ENCODE results near the gene SEBOX. TPM values are rescaled to one million over a fixed set of nuclear protein-coding genes. Genes with fewer than 3 reads are reported as not detected.

SEBOX gene
- total and polyA plus RNA-seq, 2 experiments from 2014 or later, result not detected

DNA sequence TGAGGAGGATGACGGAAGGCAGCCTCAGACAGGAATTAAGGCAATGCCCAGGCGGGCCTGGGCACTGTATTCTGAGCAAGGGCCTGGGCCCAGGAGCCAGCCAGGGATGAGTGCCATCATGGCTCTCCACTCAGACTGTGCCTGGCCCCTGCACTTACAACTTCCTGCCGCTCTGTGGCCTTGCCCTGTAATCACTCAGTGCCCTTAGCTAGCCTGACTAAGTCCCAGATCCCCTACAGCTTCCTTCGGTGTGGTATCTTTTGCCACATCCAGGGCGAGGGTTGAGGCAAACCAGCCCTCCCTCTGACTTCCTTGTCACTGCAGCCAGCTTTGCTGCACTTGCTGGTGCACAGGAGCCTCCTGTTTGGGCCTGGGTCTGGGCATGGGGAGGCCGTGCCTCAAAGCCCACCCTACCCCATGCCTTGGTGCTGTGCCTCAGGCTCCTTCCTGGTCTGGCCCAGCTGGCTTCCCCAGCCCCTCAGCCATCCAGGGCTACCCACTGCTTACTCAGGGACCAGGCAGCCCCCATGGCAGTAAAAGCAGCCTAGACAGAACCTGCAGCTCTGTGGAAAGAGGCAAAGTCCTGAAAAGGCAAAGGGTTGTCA, 31.7 kb upstream of the SEBOX start:
- Histone ChIP-seq H3K4me3 (no peak overlapping the region), H4K20me1 (replicated peaks; ENCODE audit: insufficient read depth) (no peaks in the 10 kb centered on the region; the same call in 1 of the 2 replicates), H3K27me3 (ENCODE audit: insufficient read depth) (no peaks in the 10 kb centered on the region; the same call in 1 of the 2 replicates), H3K79me2 (replicated peaks; ENCODE audit: insufficient read depth) (no peaks in the 10 kb centered on the region), H3K9me2 (ENCODE audit: insufficient read depth) (no peaks in the 10 kb centered on the region), H3K4me2 (no peak overlapping the region), H3K27ac (ENCODE audit: low read depth) (no peak overlapping the region), H3F3A (replicated peaks; ENCODE audit: low read depth) (no peaks in the 10 kb centered on the region), H3K4me1 (ENCODE audit: insufficient read depth) (peaks cover 3% of the 10 kb centered on the region; the same call in 1 of the 2 replicates), H2AFZ (no peak overlapping the region), H3K36me3 (ENCODE audit: insufficient read depth) (no peaks in the 10 kb centered on the region)
- H3K36me3 Mint-ChIP-seq (ENCODE audit: low read depth), result peaks cover 4% of the 10 kb centered on the region; the same call in 2 of the 3 replicates
- DNase-seq (ENCODE audit: low spot score), result peak; percentile 22
- ATAC-seq, result peak; percentile 60
- TF ChIP-seq, protein P1, sequence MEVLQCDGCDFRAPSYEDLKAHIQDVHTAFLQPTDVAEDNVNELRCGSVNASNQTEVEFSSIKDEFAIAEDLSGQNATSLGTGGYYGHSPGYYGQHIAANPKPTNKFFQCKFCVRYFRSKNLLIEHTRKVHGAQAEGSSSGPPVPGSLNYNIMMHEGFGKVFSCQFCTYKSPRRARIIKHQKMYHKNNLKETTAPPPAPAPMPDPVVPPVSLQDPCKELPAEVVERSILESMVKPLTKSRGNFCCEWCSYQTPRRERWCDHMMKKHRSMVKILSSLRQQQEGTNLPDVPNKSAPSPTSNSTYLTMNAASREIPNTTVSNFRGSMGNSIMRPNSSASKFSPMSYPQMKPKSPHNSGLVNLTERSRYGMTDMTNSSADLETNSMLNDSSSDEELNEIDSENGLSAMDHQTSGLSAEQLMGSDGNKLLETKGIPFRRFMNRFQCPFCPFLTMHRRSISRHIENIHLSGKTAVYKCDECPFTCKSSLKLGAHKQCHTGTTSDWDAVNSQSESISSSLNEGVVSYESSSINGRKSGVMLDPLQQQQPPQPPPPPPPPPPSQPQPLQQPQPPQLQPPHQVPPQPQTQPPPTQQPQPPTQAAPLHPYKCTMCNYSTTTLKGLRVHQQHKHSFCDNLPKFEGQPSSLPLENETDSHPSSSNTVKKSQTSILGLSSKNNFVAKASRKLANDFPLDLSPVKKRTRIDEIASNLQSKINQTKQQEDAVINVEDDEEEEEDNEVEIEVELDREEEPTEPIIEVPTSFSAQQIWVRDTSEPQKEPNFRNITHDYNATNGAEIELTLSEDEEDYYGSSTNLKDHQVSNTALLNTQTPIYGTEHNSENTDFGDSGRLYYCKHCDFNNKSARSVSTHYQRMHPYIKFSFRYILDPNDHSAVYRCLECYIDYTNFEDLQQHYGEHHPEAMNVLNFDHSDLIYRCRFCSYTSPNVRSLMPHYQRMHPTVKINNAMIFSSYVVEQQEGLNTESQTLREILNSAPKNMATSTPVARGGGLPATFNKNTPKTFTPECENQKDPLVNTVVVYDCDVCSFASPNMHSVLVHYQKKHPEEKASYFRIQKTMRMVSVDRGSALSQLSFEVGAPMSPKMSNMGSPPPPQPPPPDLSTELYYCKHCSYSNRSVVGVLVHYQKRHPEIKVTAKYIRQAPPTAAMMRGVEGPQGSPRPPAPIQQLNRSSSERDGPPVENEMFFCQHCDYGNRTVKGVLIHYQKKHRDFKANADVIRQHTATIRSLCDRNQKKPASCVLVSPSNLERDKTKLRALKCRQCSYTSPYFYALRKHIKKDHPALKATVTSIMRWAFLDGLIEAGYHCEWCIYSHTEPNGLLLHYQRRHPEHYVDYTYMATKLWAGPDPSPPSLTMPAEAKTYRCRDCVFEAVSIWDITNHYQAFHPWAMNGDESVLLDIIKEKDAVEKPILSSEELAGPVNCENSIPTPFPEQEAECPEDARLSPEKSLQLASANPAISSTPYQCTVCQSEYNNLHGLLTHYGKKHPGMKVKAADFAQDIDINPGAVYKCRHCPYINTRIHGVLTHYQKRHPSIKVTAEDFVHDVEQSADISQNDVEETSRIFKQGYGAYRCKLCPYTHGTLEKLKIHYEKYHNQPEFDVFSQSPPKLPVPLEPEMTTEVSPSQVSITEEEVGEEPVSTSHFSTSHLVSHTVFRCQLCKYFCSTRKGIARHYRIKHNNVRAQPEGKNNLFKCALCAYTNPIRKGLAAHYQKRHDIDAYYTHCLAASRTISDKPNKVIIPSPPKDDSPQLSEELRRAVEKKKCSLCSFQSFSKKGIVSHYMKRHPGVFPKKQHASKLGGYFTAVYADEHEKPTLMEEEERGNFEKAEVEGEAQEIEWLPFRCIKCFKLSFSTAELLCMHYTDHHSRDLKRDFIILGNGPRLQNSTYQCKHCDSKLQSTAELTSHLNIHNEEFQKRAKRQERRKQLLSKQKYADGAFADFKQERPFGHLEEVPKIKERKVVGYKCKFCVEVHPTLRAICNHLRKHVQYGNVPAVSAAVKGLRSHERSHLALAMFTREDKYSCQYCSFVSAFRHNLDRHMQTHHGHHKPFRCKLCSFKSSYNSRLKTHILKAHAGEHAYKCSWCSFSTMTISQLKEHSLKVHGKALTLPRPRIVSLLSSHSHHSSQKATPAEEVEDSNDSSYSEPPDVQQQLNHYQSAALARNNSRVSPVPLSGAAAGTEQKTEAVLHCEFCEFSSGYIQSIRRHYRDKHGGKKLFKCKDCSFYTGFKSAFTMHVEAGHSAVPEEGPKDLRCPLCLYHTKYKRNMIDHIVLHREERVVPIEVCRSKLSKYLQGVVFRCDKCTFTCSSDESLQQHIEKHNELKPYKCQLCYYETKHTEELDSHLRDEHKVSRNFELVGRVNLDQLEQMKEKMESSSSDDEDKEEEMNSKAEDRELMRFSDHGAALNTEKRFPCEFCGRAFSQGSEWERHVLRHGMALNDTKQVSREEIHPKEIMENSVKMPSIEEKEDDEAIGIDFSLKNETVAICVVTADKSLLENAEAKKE (CRISPR knock-in tag; IDR thresholded peaks at IDR 0.05), result no peak
- TF ChIP-seq, protein P2, sequence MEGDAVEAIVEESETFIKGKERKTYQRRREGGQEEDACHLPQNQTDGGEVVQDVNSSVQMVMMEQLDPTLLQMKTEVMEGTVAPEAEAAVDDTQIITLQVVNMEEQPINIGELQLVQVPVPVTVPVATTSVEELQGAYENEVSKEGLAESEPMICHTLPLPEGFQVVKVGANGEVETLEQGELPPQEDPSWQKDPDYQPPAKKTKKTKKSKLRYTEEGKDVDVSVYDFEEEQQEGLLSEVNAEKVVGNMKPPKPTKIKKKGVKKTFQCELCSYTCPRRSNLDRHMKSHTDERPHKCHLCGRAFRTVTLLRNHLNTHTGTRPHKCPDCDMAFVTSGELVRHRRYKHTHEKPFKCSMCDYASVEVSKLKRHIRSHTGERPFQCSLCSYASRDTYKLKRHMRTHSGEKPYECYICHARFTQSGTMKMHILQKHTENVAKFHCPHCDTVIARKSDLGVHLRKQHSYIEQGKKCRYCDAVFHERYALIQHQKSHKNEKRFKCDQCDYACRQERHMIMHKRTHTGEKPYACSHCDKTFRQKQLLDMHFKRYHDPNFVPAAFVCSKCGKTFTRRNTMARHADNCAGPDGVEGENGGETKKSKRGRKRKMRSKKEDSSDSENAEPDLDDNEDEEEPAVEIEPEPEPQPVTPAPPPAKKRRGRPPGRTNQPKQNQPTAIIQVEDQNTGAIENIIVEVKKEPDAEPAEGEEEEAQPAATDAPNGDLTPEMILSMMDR (conservative IDR thresholded peaks at IDR 0.05; ENCODE audit: low read depth in 2 of 2), result no peak
- TF ChIP-seq, protein P3, sequence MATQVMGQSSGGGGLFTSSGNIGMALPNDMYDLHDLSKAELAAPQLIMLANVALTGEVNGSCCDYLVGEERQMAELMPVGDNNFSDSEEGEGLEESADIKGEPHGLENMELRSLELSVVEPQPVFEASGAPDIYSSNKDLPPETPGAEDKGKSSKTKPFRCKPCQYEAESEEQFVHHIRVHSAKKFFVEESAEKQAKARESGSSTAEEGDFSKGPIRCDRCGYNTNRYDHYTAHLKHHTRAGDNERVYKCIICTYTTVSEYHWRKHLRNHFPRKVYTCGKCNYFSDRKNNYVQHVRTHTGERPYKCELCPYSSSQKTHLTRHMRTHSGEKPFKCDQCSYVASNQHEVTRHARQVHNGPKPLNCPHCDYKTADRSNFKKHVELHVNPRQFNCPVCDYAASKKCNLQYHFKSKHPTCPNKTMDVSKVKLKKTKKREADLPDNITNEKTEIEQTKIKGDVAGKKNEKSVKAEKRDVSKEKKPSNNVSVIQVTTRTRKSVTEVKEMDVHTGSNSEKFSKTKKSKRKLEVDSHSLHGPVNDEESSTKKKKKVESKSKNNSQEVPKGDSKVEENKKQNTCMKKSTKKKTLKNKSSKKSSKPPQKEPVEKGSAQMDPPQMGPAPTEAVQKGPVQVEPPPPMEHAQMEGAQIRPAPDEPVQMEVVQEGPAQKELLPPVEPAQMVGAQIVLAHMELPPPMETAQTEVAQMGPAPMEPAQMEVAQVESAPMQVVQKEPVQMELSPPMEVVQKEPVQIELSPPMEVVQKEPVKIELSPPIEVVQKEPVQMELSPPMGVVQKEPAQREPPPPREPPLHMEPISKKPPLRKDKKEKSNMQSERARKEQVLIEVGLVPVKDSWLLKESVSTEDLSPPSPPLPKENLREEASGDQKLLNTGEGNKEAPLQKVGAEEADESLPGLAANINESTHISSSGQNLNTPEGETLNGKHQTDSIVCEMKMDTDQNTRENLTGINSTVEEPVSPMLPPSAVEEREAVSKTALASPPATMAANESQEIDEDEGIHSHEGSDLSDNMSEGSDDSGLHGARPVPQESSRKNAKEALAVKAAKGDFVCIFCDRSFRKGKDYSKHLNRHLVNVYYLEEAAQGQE (IDR thresholded peaks at IDR 0.05; ENCODE audit: unreplicated experiment), result no peak
- H3K4me3 Mint-ChIP-seq, result no peak overlapping the region
- no peak overlapping the region for H3K27ac Mint-ChIP-seq
- H3K27me3 Mint-ChIP-seq (ENCODE audit: insufficient read depth, low read depth, poor library complexity), result peaks cover 10% of the 10 kb centered on the region
- peaks cover 13% of the 10 kb centered on the region for H3K4me1 Mint-ChIP-seq
- H3K9me3 Mint-ChIP-seq, result no peaks in the 10 kb centered on the region
